Activated T-helper 2 cell treated with anti-CD3 and anti-CD28 coated beads, Interferon-gamma antibody, Interleukin-2, Interleukin-4, amounts not matched to agents 10 μg/mL and 5 μg/mL and 100 μg/mL, durations not matched to agents 14 hours and 24 hours and 36 hours (primary cell): ENCODE measurements around the gene TEX51. TPM values are rescaled to one million over a fixed set of nuclear protein-coding genes. Genes with fewer than 3 reads are reported as not detected.

Experiments
- DNase-seq: peaks from one replicate; pipeline ENCODE4 v3.0.0; 2021; ENCODE audit warnings: low spot score
- H3K27ac Mint-ChIP-seq: one replicate; pipeline ENCODE4 v1.8.0; 2021; ENCODE audit warnings: mixed read lengths
- H3K27me3 Mint-ChIP-seq: one replicate; pipeline ENCODE4 v1.8.0; 2021; ENCODE audit warnings: low read depth, mixed read lengths
- H3K36me3 Mint-ChIP-seq: one replicate; pipeline ENCODE4 v1.8.0; 2021; ENCODE audit warnings: low read depth, mixed read lengths
- H3K4me1 Mint-ChIP-seq: one replicate; pipeline ENCODE4 v1.8.0; 2021; ENCODE audit warnings: low read depth, mixed read lengths
- H3K4me3 Mint-ChIP-seq: one replicate; pipeline ENCODE4 v1.8.0; 2021; ENCODE audit warnings: low read depth, mild to moderate bottlenecking, moderate library complexity, mixed read lengths
- H3K9me3 Mint-ChIP-seq: one replicate; pipeline ENCODE4 v1.8.0; 2021; ENCODE audit warnings: mixed read lengths
- intact Hi-C: fragments of 100-400 bp; cut with micrococcal nuclease; formaldehyde crosslinking; loops from one replicate; pipeline ENCODE4 v1.15.1; 2023
- total RNA-seq: library from RNA; stranded (reverse); gene quantifications from 2 replicates; pipeline ENCODE4 v1.2.3, GENCODE V29; 2022

The TEX51 gene
- total RNA-seq, 1 donor from 2014 or later, result not detected

DNA sequence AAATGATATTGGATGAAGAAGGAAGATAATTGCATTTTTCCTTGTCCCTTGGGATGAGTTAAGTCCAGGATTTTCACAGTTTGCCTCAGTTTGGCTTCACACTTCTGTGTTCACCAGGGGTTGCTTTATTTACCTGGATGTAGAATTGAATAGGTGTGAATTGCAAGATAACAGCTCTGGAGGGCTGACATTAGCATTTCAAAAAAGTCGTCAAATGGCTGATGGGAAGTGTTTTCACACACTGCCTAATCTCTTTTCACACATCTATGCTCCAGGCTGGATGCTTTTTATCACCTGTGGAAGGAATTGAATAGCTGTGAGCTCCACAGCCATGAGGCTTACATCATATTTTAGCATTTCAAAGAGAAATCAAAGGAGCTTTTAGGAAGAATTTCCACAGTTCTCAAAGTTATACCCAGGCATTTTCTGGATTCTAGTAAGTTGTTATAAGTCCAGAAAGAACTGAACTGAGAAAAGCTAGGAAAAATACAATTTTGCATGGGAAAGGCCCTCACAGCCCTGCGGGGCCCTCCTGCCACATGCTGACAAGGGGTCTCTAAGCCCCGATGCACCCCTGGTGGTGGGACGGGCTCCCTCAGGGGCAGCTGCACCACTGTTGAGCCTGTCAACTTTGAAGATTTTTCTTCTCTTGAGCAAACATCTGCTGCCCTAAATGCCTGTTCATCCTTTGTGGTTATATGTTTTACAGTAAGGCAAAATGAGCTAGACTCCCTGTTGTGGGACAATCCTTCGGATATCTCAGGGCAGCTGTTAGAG lies 43.9 kb downstream of the TEX51 start:
- DNase-seq, result no peak
- Mint-ChIP-seq H3K4me1 (no peaks in the 10 kb centered on the region), H3K9me3 (peaks cover 8% of the 10 kb centered on the region), H3K27me3 (peaks cover 3% of the 10 kb centered on the region), H3K36me3 (no peaks in the 10 kb centered on the region), H3K4me3 (no peak overlapping the region), H3K27ac (no peak overlapping the region)
- intact Hi-C loops, result no loop called here

DNA sequence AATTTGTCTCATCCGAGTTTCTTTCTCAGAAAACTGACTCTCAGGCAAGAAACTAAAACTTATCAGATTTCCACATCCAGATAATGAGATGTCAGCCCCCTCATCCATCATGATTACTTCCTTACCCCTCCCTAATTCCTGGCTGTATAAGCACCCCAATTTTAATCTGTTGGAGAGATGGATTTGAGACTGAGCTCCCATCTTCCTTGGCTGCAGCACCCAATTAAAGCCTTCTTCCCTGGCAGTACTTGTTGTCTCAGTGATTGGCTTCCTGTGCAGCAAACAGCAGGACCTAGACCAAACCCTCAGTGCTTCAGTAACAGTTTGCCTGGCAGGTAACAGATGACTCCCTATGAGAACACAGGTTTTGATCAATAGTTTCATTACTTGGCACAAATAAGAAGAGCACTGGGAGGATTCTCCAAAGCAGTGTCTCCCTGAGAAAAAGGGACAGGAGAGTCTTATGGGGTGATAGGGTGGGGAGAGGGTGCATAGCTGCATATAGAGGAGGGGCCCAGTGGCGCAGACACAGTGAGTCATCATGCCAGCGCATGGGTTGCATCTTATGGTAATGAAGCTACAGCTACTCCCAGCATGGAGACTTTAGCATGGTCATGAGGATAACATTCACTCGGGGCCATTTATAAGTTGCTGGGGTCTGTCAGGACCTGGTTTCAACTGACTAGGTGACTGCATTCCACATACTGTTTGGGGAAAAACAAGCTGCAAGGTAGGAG lies 45.1 kb downstream of the TEX51 start:
- Mint-ChIP-seq H3K36me3 (no peaks in the 10 kb centered on the region), H3K4me3 (no peak overlapping the region), H3K9me3 (peaks cover 8% of the 10 kb centered on the region), H3K27ac (no peak overlapping the region), H3K4me1 (no peaks in the 10 kb centered on the region), H3K27me3 (peaks cover 3% of the 10 kb centered on the region)
- no peak for DNase-seq
- intact Hi-C loops, result no loop called here

DNA sequence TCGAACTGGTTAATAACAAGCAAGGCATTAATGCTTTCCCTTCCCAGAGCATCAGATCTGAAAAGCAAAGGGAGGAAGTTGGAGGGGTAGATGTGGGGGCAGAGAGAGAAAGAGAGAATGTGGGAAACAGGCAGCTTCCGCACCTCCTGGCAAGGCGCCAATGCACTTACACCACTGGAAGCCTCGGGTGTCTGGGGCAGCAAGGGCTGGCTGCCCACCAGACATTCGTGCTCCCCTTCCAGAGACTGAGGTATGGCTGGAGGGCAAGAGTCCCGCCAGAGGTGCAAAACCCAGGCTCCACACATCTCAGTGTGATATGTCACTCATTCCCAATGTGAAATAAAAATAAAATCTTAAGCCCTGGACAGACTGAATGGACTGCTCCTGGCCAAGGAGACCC lies 46.4 kb downstream of the TEX51 start:
- H3K4me3 Mint-ChIP-seq, result no peak overlapping the region
- H3K36me3 Mint-ChIP-seq, result no peaks in the 10 kb centered on the region
- no peak for DNase-seq
- H3K27me3 Mint-ChIP-seq, result peaks cover 3% of the 10 kb centered on the region
- intact Hi-C loops, result no loop called here
- H3K4me1 Mint-ChIP-seq, result no peaks in the 10 kb centered on the region
- H3K27ac Mint-ChIP-seq, result no peak overlapping the region
- H3K9me3 Mint-ChIP-seq, result peaks cover 8% of the 10 kb centered on the region

DNA sequence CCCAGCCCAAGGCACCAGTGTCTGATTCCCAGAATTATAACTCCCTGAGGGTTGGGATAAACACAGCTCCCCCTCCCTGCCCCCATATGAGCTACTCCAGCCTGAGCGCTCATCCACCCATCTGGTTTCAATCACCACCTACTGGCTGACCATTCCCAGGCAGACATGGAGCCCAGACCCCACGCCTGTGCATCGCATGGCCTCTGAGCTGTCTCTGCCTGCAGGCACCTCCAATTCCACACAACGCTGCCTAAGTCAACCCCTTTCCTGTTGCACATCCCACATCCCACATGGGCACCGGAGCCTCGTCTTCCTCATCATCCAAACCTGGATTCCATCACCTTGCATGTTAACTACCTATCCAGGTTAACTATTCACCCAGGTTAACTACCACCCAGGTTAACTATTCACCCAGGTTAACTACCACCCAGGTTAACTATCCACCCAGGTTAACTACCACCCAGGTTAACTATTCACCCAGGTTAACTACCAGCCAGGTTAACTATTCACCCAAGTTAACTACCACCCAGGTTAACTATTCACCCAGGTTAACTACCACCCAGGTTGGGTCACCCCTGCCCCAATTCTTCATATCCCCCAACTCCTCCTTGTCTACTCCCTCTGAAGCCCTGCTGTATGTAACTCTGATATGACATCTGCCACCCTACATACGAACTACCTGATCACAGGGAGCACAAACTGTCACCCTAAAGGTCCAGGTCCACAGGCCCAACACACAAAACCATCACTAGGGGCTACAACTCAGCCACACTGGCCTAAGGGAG lies 47.8 kb downstream of the TEX51 start:
- Mint-ChIP-seq H3K36me3 (no peaks in the 10 kb centered on the region), H3K27me3 (peaks cover 3% of the 10 kb centered on the region), H3K9me3 (peaks cover 8% of the 10 kb centered on the region), H3K4me3 (no peak overlapping the region), H3K4me1 (no peaks in the 10 kb centered on the region), H3K27ac (no peak overlapping the region)
- no peak for DNase-seq
- intact Hi-C loops, result no loop called here

DNA sequence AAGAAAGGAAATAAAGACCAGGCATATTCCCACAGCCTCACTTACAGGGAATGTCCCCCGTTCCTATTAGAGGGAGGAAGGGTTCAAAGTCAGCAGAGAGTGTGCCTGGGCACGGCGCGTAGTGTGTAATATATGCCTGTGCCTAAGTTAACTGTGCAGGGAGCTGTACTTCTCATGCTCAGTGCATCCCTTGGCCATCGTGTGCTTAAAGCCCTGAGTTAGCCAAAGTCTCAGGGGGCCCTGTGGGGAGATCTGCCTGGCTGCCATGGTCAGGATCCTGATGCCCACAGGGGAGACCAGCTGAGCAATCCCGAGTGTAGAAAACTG lies 48.4 kb downstream of the TEX51 start:
- no peak for DNase-seq
- Mint-ChIP-seq H3K27ac (no peak overlapping the region), H3K4me3 (no peak overlapping the region), H3K36me3 (no peaks in the 10 kb centered on the region), H3K27me3 (peaks cover 3% of the 10 kb centered on the region), H3K4me1 (no peaks in the 10 kb centered on the region), H3K9me3 (peaks cover 8% of the 10 kb centered on the region)
- intact Hi-C loops, result no loop called here

DNA sequence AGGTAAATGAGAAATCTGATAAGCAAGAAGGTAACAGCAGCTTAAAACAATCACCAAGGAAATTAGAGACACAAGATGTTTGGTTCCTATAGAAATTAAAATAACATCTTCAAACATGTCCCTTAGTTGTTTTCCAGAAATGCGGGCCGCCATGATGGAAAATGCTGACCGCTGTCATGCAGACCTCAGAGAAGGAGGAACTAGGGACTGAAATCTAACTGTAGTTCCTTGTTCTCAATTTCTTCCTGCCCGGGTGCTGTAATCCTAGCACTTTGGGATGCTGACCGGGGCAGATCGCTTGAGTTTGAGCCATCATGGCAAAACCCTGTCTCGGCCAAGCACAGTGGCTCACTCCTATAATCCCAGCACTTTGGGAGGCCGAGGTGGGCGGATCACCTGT lies 51.1 kb downstream of the TEX51 start:
- Mint-ChIP-seq H3K27ac (no peak overlapping the region), H3K9me3 (no peaks in the 10 kb centered on the region), H3K36me3 (no peaks in the 10 kb centered on the region), H3K27me3 (peaks cover 4% of the 10 kb centered on the region), H3K4me1 (no peaks in the 10 kb centered on the region), H3K4me3 (no peak overlapping the region)
- no peak for DNase-seq
- intact Hi-C loops, result no loop called here

DNA sequence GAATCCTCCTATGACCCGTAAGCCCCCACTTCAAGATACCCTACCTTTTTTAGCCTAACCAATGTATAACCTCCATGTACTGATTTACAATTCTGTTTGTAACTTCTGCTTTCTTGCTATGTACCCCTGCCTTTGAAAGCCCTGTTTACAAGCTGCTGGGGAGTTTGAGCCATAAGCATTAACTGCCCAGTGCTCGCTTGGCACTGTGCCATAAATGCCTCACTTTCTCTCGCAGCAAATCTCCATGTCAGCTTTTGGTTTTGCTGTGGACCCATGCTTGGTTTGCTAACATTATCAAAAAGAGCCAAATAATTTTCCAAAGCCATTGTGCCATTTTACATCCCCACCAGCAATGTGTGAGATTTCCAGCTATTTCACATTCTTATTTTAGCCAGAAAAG lies 51.8 kb downstream of the TEX51 start:
- no peaks in the 10 kb centered on the region for H3K9me3 Mint-ChIP-seq
- no peaks in the 10 kb centered on the region for H3K4me1 Mint-ChIP-seq
- no peak overlapping the region for H3K27ac Mint-ChIP-seq
- peaks cover 4% of the 10 kb centered on the region for H3K27me3 Mint-ChIP-seq
- no peak for DNase-seq
- H3K4me3 Mint-ChIP-seq, result no peak overlapping the region
- H3K36me3 Mint-ChIP-seq, result no peaks in the 10 kb centered on the region
- intact Hi-C loops, result no loop called here

Other genes starting within 250 kb of the TEX51 start
- 119 and 128 TPM in 2 replicates for gene GYPC, start 242.7 kb upstream of the TEX51 start, total RNA-seq
- 48.1 and 51.7 TPM in 2 replicates for gene BIN1, start 208.3 kb downstream of the TEX51 start, total RNA-seq